Measurements from ENCODE around the gene CUL9.

- TF ChIP-seq CTCF (IDR thresholded peaks at IDR 0.05) (no peak), POLR2A (IDR thresholded peaks at IDR 0.05) (no peak)
These were observed 49.1 kb downstream of the CUL9 start for GRCh38 chr6:43231053-43231452.

Data from prostate gland (tissue), 2 donors.